H1 (cell line): ENCODE measurements around the gene EPHA2. TPM values are rescaled to one million over a fixed set of nuclear protein-coding genes. Genes with fewer than 3 reads are reported as not detected.

Source experiments
- CTCF ChIA-PET: fragments of 300-600 bp; sonication (Branson Sonifier 250); formaldehyde crosslinking; loops from one replicate; lab custom pipeline; 2021; ENCODE audit not compliant: partially characterized antibody; lab: Charles Lee
- POLR2A ChIA-PET: fragments of 300-600 bp; sonication (Branson Sonifier 250); formaldehyde crosslinking; loops from one replicate; lab custom pipeline; 2021; ENCODE audit warnings: inconsistent platforms; ENCODE audit not compliant: partially characterized antibody; lab: Charles Lee
- DNase-seq, 2 experiments: peaks; one replicate each; pipeline versions ENCODE4 v3.0.0 to v3.0.0-alpha.2; 2010 to 2022; ENCODE audit warnings: low spot score in 2 of 2, low read depth in 1 of 2, mixed read lengths in 1 of 2
- FAIRE-seq: peaks from 2 replicates; lab custom pipeline; 2011; peaks lifted over from hg19 to GRCh38; lab: Jason Lieb, UNC
- H2AFZ ChIP-seq: 2 replicates; pipeline ENCODE4 v1.8.1; 2012; ENCODE audit warnings: low read length, inconsistent platforms
- H2AK5ac ChIP-seq: 2 replicates; pipeline ENCODE4 v1.6.1; 2013; ENCODE audit warnings: low read depth, low read length
- H2BK120ac ChIP-seq: replicated peaks from 2 replicates; pipeline ENCODE3; 2013; ENCODE audit warnings: low read depth, low read length, inconsistent platforms
- H2BK12ac ChIP-seq: 2 replicates; pipeline ENCODE4 v1.6.1; 2013; ENCODE audit warnings: low read depth, low read length
- H2BK15ac ChIP-seq: 2 replicates; pipeline ENCODE4 v1.6.1; 2013; ENCODE audit warnings: low read length
- H2BK20ac ChIP-seq: 2 replicates; pipeline ENCODE4 v1.6.1; 2013; ENCODE audit warnings: low read length
- H2BK5ac ChIP-seq: 2 replicates; pipeline ENCODE4 v1.6.1; 2013; ENCODE audit warnings: low read depth, low read length
- H3K14ac ChIP-seq: 2 replicates; pipeline ENCODE4 v1.6.1; 2013; ENCODE audit warnings: inconsistent platforms; ENCODE audit not compliant: insufficient read length
- H3K18ac ChIP-seq: 2 replicates; pipeline ENCODE4 v1.6.1; 2013; ENCODE audit warnings: low read length; ENCODE audit errors: extremely low read depth
- H3K23ac ChIP-seq: 2 replicates; pipeline ENCODE4 v1.6.1; 2013; ENCODE audit warnings: inconsistent platforms; ENCODE audit not compliant: insufficient read length
- H3K23me2 ChIP-seq: 2 replicates; pipeline ENCODE4 v1.6.1; 2013; ENCODE audit warnings: low read depth, low read length
- H3K27ac ChIP-seq: 2 replicates; pipeline ENCODE4 v1.6.1; 2011; ENCODE audit warnings: low read depth, low read length, inconsistent platforms
- H3K27me3 ChIP-seq, 4 experiments: replicated peaks in 1 of 4; 1 replicate in 1 of 4; 2 replicates in 3 of 4; pipeline versions ENCODE4 v1.6.1 to v1.8.1; 2011 to 2013; ENCODE audit warnings: low read length in 3 of 4, mild to moderate bottlenecking in 3 of 4, inconsistent platforms in 2 of 4, mixed read lengths in 2 of 4, moderate library complexity in 1 of 4; ENCODE audit not compliant: control insufficient read depth in 3 of 4, insufficient read depth in 3 of 4; ENCODE audit errors: extremely low read depth in 1 of 4
- H3K36me3 ChIP-seq, 4 experiments: 2 replicates each; pipeline versions ENCODE4 v1.6.1 to v1.8.1; 2011 to 2013; ENCODE audit warnings: mild to moderate bottlenecking in 4 of 4, low read length in 3 of 4, moderate library complexity in 2 of 4, control low read depth in 1 of 4, inconsistent platforms in 1 of 4; ENCODE audit not compliant: insufficient read depth in 4 of 4, control insufficient read depth in 2 of 4
- H3K4ac ChIP-seq: replicated peaks from 2 replicates; pipeline ENCODE3; 2013; ENCODE audit warnings: low read length, low read depth, mixed read lengths, inconsistent platforms; ENCODE audit not compliant: insufficient read length
- H3K4me1 ChIP-seq, 4 experiments: replicated peaks in 1 of 4; 1 replicate in 1 of 4; 2 replicates in 3 of 4; pipeline versions ENCODE4 v1.6.1 to v1.8.1; 2011 to 2013; ENCODE audit warnings: low read length in 3 of 4, inconsistent platforms in 2 of 4, mixed read lengths in 1 of 4; ENCODE audit not compliant: insufficient read depth in 4 of 4, control insufficient read depth in 3 of 4
- H3K4me2 ChIP-seq, 2 experiments: 2 replicates each; pipeline versions ENCODE4 v1.6.1 to v1.8.1; 2011 to 2013; ENCODE audit warnings: low read depth in 2 of 2, low read length in 2 of 2, control low read depth in 1 of 2, inconsistent platforms in 1 of 2, mild to moderate bottlenecking in 1 of 2; ENCODE audit not compliant: insufficient read depth in 1 of 2
- H3K4me3 ChIP-seq, 4 experiments: fragments of 200-600, 300-600 bp in 1 of 4; sonication (generic), shearing (Covaris generic), sonication (Bioruptor Twin) in 1 of 4; 2 replicates each; pipeline versions ENCODE4 v1.5.1 to v1.8.1; 2011 to 2016; ENCODE audit warnings: low read length in 4 of 4, low read depth in 3 of 4, control low read depth in 2 of 4, inconsistent platforms in 2 of 4, mild to moderate bottlenecking in 2 of 4, mixed read lengths in 1 of 4, moderate library complexity in 1 of 4; ENCODE audit not compliant: insufficient read depth in 2 of 4; ENCODE audit errors: extremely low read depth in 1 of 4
- H3K56ac ChIP-seq: replicated peaks from 2 replicates; pipeline ENCODE3; 2013; ENCODE audit warnings: low read depth, mild to moderate bottlenecking, mixed read lengths, low read length, inconsistent platforms; ENCODE audit not compliant: insufficient read length
- H3K79me1 ChIP-seq: 2 replicates; pipeline ENCODE4 v1.6.1; 2013; ENCODE audit warnings: low read depth, low read length, control low read depth
- H3K79me2 ChIP-seq, 2 experiments: 2 replicates each; pipeline versions ENCODE4 v1.6.1 to v1.8.1; 2012 to 2013; ENCODE audit warnings: low read length in 2 of 2, mild to moderate bottlenecking in 2 of 2, inconsistent platforms in 1 of 2; ENCODE audit not compliant: insufficient read depth in 2 of 2, control insufficient read depth in 1 of 2
- H3K9ac ChIP-seq, 4 experiments: replicated peaks in 1 of 4; 1 replicate in 1 of 4; 2 replicates in 3 of 4; pipeline versions ENCODE4 v1.6.1 to v1.8.1; 2011 to 2013; ENCODE audit warnings: low read depth in 3 of 4, low read length in 3 of 4, control low read depth in 2 of 4, mild to moderate bottlenecking in 2 of 4, moderate library complexity in 2 of 4, inconsistent platforms in 1 of 4; ENCODE audit errors: extremely low read depth in 1 of 4
- H3K9me3 ChIP-seq, 2 experiments: 2 replicates each; pipeline versions ENCODE4 v1.6.1 to v1.8.1; 2012 to 2013; ENCODE audit warnings: mild to moderate bottlenecking in 2 of 2, moderate library complexity in 2 of 2, control low read depth in 1 of 2, inconsistent platforms in 1 of 2, low read depth in 1 of 2, low read length in 1 of 2, mixed read lengths in 1 of 2; ENCODE audit not compliant: insufficient read depth in 2 of 2
- H4K20me1 ChIP-seq, 2 experiments: replicated peaks in 1 of 2; 2 replicates each; pipeline versions ENCODE3 to v1.8.1; 2011 to 2013; ENCODE audit warnings: inconsistent platforms in 2 of 2, low read length in 2 of 2, mild to moderate bottlenecking in 1 of 2; ENCODE audit not compliant: insufficient read depth in 2 of 2, control insufficient read depth in 1 of 2
- H4K5ac ChIP-seq: 2 replicates; pipeline ENCODE4 v1.6.1; 2013; ENCODE audit warnings: low read length, low read depth, mixed read lengths, inconsistent platforms; ENCODE audit not compliant: insufficient read length
- H4K8ac ChIP-seq: 2 replicates; pipeline ENCODE4 v1.8.0; 2013; ENCODE audit warnings: mild to moderate bottlenecking, moderate library complexity, low read length, inconsistent platforms; ENCODE audit not compliant: insufficient read depth; ENCODE audit errors: extremely low read depth
- H4K91ac ChIP-seq: replicated peaks from 2 replicates; pipeline ENCODE3; 2013; ENCODE audit warnings: low read length, mixed read lengths, inconsistent platforms; ENCODE audit not compliant: insufficient read length
- TAF7 ChIP-seq: optimal IDR thresholded peaks from 2 replicates; pipeline ENCODE3; 2011; ENCODE audit warnings: low read depth, mild to moderate bottlenecking, inconsistent platforms, low read length, moderate library complexity, borderline replicate concordance
- WGBS, 2 experiments: shearing (Covaris generic) in 1 of 2; methylation state at CpG; one replicate each; pipeline versions ENCODE4 v1.1.6 to v1.1.7; 2013 to 2015; ENCODE audit warnings: low lambda C conversion rate in 2 of 2, mixed read lengths in 2 of 2, inconsistent platforms in 1 of 2, low coverage in 1 of 2, missing lambda C conversion rate in 1 of 2; ENCODE audit not compliant: insufficient replicate concordance in 2 of 2, insufficient coverage in 1 of 2, insufficient read length in 1 of 2; ENCODE audit errors: extremely low coverage in 1 of 2, missing lambda C conversion rate in 1 of 2; 5-methylcytosine and 5-hydroxymethylcytosine counted together
- polyA plus RNA-seq, 7 experiments: library from polyadenylated mRNA; depleted of rRNA in 3 of 7; stranded (reverse) in 5 of 7; unstranded in 2 of 7; fragments of >200 nt in 5 of 7; fragments of 200-250 nt in 2 of 7; gene quantifications; 1 replicate in 5 of 7; 2 replicates in 1 of 7; 4 replicates in 1 of 7; pipeline versions ENCODE4 v1.2.1 to v1.2.3, GENCODE V29; 2011 to 2013; ENCODE audit warnings: missing spikeins in 2 of 7, mixed read lengths in 2 of 7
- total RNA-seq: library from RNA; stranded (reverse); fragmentation: NEBNext Ultra II Directional; extraction: Animal tissue kit (Norgen Biotek cat#: 25700); gene quantifications from 2 replicates; pipeline ENCODE4 v1.2.1, GENCODE V29; 2021

EPHA2 gene
- total and polyA plus RNA-seq, 2 of the 8 experiments (the other 6 are each of a cell fraction or from before 2014, with no cell fraction given) = 26.8 to 33.6 TPM

- Histone ChIP-seq H3K14ac (no peak overlapping the region), H3K27ac (no peak overlapping the region), H2BK120ac (no peak overlapping the region), H3K56ac (no peak overlapping the region), H3K23me2 (no peaks in the 10 kb centered on the region)
- TF ChIP-seq TAF7 = no peak
- TF ChIP-seq, all 59 proteins: peak for 0
- WGBS, 2 experiments = 94% methylated on average over 16 of the region's 16 CpGs; no CpG with 5 or more reads in 1 of the 2 experiments
- no peaks in the 10 kb centered on the region for H3K79me2 ChIP-seq
- no peaks in the 10 kb centered on the region for H3K4me1 ChIP-seq
- no peak overlapping the region for H3K18ac ChIP-seq
- no peaks in the 10 kb centered on the region for H3K27me3 ChIP-seq
- H3K36me3 ChIP-seq = peaks cover 23 to 75% (median 65%) of the 10 kb centered on the region in 4 experiments; a peak in 7 of 8 replicates
- no peak overlapping the region for H4K5ac ChIP-seq
- no peak overlapping the region for H4K91ac ChIP-seq
- H3K4me2 ChIP-seq = no peak overlapping the region
- no peaks in the 10 kb centered on the region for H3K9me3 ChIP-seq
- FAIRE-seq (no peak), DNase-seq (no peak)
- no peak overlapping the region for H3K4ac ChIP-seq
- no peak overlapping the region for H2BK12ac ChIP-seq
- CTCF ChIA-PET = interaction anchor here (0.7 to 31.3 kb wide), 9 partner anchors 10 to 59 kb away, joined by 3 to 522 read pairs (median 5); partner anchors contain the start of gene FAM131C
- H4K8ac ChIP-seq = no peak overlapping the region
- H2BK20ac ChIP-seq = no peak overlapping the region
- H3K23ac ChIP-seq = no peak overlapping the region
- no peak overlapping the region for H2AK5ac ChIP-seq
- no peak overlapping the region for H2BK5ac ChIP-seq
- POLR2A ChIA-PET = interaction anchor here (0.9 to 1.6 kb wide), 4 partner anchors 10 to 43 kb away, joined by 3 to 4 read pairs (median 4); no protein-coding TSS in a partner anchor
- no peak overlapping the region for H2AFZ ChIP-seq
- H2BK15ac ChIP-seq = no peak overlapping the region
- H4K20me1 ChIP-seq = peaks cover 5 to 29% of the 10 kb centered on the region in 2 experiments
- H3K79me1 ChIP-seq = no peaks in the 10 kb centered on the region; the same call in none of the 2 replicates
- H3K4me3 ChIP-seq = no peak overlapping the region
- no peak overlapping the region for H3K9ac ChIP-seq
Measured at GRCh38 chr1:16129921-16130543, 25.8 kb downstream of the EPHA2 start.
